ENCODE measurements around the gene MYO5B.
"Not testable (repeated sequence)": the region's sequence is repeated elsewhere in the genome, so short reads cannot be mapped to it uniquely, and the experiment has no call there.

Gene MYO5B

DNA sequence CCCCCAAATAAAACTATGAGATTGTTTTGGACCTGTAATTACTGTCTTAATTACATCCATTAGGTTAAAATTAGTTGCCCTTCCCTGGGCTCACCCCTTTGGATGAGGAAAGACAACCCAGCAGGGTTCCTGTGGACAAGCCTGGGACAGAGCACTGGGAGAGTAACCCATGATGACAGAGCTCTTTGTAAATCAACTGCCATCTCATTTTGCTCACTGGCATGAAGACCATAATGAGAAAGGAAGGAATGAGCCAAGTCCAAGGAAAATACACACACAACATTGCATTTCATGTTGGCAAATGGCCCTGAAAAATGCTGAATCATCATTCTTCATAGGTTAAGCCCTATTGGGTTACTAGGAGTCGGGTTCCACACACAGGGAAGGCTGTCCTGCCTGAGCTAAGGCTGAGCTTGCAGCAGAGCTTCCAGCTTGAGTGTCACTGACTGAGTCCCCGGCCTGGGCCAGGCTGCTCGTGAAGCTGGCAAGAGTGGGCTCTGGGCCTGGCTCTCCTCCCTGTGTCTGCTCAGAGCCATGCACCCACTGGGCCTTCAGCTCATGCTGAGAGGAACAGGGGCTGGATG lies 287.5 kb downstream of the MYO5B start:
- Histone ChIP-seq H3K27me3 (ENCODE audit: control insufficient read depth, insufficient read depth, low read length) (no peaks in the 10 kb centered on the region), H3K36me3 (ENCODE audit: control insufficient read depth, insufficient read depth, low read length) (no peaks in the 10 kb centered on the region), H3K4me3 (ENCODE audit: low read length) (no peak overlapping the region), H3K9ac (ENCODE audit: low read length) (no peak overlapping the region), H3K27ac (ENCODE audit: low read depth, low read length) (no peak overlapping the region), H3K4me1 (ENCODE audit: control insufficient read depth, insufficient read depth, low read length) (no peaks in the 10 kb centered on the region)

DNA sequence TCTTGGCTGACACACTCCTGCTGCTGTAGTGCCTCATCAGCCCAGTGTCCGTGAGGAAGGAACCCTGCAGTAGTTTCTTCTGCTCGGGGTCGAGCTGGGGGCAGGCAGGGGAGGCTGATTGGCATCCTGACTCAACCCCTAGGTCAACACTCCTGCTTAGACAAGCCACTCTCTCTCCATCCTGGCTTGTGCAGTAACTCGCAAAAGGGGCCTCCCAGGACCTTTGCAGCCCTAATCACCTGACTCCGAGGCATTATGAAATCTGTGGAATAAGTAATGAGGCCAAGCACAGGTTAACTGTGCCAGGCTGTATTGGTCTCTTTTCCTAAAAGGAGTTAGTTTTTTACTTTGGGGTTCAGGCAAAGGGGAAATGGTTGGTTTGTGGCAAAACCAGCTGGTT lies 289.2 kb downstream of the MYO5B start:
- no peaks in the 10 kb centered on the region for H3K36me3 ChIP-seq (ENCODE audit: control insufficient read depth, insufficient read depth, low read length)
- no peak overlapping the region for H3K4me3 ChIP-seq (ENCODE audit: low read length)
- no peak overlapping the region for H3K27ac ChIP-seq (ENCODE audit: low read depth, low read length)
- H3K9ac ChIP-seq (ENCODE audit: low read length), result no peak overlapping the region
- H3K4me1 ChIP-seq (ENCODE audit: control insufficient read depth, insufficient read depth, low read length), result no peaks in the 10 kb centered on the region
- H3K27me3 ChIP-seq (ENCODE audit: control insufficient read depth, insufficient read depth, low read length), result no peaks in the 10 kb centered on the region

DNA sequence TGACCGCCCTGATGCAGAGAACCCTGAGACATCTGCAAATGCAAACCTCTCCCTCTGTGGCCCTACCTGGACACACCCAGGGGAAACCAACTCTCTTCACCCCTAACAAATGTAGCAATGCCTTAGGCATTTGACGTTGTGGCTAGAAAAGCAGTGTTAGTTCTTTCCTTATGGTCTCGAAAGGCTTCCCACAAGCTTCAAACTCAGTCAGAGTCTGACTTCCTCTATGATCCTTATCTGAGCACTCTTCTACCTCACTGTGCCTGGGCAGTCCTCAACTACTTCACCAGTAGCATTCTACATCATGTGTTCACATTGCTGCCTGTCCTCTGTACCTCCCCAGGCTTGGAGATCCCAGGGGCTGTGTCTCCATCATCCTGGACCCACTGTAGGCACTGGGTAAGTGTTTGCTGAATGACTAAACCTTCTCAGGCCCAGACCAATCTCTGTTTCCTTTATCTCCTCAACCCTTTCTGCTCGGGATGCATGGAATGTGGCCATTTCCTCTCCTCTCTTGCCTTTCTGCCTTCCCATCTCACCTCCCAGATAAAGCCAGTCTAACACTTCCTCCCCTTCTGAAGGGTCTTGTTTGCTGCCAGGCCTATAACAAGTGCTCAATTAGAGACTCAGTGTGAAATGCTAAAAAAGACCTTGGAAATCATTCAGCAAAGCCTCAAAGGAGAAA lies 289.9 kb downstream of the MYO5B start:
- Histone ChIP-seq H3K27ac (ENCODE audit: low read depth, low read length) (no peak overlapping the region), H3K4me3 (ENCODE audit: low read length) (no peak overlapping the region), H3K36me3 (ENCODE audit: control insufficient read depth, insufficient read depth, low read length) (no peaks in the 10 kb centered on the region), H3K9ac (ENCODE audit: low read length) (no peak overlapping the region), H3K27me3 (ENCODE audit: control insufficient read depth, insufficient read depth, low read length) (no peaks in the 10 kb centered on the region), H3K4me1 (ENCODE audit: control insufficient read depth, insufficient read depth, low read length) (no peaks in the 10 kb centered on the region)

DNA sequence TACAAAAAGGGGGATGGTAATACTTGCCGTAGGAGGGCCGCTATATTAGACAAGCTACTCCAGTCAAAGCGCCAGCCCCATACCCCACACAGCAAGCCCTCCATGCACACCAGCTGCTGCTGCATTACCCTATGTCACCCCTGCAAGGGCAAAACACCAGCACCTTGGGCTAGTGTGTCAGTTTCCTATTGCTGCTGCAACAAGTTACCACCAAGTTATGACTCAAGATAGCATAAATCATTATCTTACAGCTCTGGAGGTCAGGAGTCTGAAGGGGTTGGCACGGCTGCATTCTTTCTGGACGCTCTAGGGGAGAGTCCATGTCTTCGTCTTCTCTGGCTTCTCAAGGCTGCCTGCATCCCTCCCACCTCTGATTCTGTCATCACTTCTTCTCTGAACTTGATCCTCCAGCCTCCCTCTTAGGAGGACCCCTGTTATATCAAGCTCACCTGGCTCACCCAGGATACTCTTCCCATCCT lies 293.0 kb downstream of the MYO5B start:
- H3K27me3 ChIP-seq (ENCODE audit: control insufficient read depth, insufficient read depth, low read length), result no peaks in the 10 kb centered on the region
- H3K4me3 ChIP-seq (ENCODE audit: low read length), result no peak overlapping the region
- no peaks in the 10 kb centered on the region for H3K4me1 ChIP-seq (ENCODE audit: control insufficient read depth, insufficient read depth, low read length)
- no peak overlapping the region for H3K9ac ChIP-seq (ENCODE audit: low read length)
- H3K36me3 ChIP-seq (ENCODE audit: control insufficient read depth, insufficient read depth, low read length), result no peaks in the 10 kb centered on the region
- H3K27ac ChIP-seq (ENCODE audit: low read depth, low read length), result no peak overlapping the region

DNA sequence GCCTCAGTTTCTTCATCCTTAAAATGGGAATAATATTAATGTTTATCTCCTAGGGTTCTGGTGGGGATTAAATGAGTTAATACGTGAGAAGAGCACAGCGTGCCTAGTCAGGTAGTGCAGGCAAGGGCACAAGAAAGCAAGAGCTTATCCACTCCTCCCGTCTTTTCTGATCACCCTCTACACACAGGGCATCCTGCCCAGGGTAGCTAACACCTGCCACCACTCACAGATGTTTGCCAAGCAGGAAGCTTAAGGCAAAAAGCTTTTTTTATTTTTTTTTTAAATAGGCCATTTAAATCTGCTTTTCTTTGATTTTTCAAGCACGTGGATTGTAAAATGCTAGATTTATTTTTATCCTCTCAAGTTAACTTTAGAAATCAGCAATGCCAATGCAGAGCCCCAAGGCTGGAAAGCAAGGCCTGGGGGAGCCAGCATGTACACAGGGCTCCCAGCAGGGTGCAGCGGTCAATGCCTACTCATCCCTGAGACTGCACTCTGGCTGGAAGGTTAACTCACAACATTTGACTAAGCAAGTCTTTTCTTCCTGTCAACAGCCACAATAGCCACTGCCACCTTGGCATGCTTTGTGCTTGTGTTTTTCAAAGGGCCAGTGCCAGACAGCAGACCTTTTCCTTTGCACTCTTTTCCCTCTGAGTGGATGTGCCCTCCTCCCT lies 295.2 kb downstream of the MYO5B start:
- Histone ChIP-seq H3K4me1 (ENCODE audit: control insufficient read depth, insufficient read depth, low read length) (no peaks in the 10 kb centered on the region), H3K27me3 (ENCODE audit: control insufficient read depth, insufficient read depth, low read length) (no peaks in the 10 kb centered on the region), H3K27ac (ENCODE audit: low read depth, low read length) (no peak overlapping the region), H3K9ac (ENCODE audit: low read length) (no peak overlapping the region), H3K4me3 (ENCODE audit: low read length) (no peak overlapping the region), H3K36me3 (ENCODE audit: control insufficient read depth, insufficient read depth, low read length) (no peaks in the 10 kb centered on the region)

DNA sequence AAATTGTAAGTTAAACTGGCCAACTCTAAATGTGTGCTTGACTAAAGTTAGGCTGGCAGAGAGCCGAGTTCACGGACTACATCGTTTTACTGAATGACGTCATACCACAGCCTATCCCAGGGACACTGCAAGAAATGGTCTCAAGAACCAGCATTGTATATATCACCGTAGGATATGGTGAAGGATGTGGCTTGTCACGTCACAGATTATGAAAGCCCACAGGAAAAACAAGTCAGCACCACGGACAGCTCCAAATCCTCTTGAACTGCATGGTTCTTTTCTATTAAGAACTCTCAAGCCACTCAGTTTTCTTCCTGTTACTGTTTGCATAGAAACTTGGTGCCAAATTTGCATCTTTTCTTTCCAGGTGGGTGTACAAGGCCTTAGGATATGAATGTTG lies 296.5 kb downstream of the MYO5B start:
- H3K36me3 ChIP-seq (ENCODE audit: control insufficient read depth, insufficient read depth, low read length), result no peaks in the 10 kb centered on the region
- H3K9ac ChIP-seq (ENCODE audit: low read length), result no peak overlapping the region
- no peak overlapping the region for H3K4me3 ChIP-seq (ENCODE audit: low read length)
- no peaks in the 10 kb centered on the region for H3K27me3 ChIP-seq (ENCODE audit: control insufficient read depth, insufficient read depth, low read length)
- H3K4me1 ChIP-seq (ENCODE audit: control insufficient read depth, insufficient read depth, low read length), result no peaks in the 10 kb centered on the region
- H3K27ac ChIP-seq (ENCODE audit: low read depth, low read length), result no peak overlapping the region

DNA sequence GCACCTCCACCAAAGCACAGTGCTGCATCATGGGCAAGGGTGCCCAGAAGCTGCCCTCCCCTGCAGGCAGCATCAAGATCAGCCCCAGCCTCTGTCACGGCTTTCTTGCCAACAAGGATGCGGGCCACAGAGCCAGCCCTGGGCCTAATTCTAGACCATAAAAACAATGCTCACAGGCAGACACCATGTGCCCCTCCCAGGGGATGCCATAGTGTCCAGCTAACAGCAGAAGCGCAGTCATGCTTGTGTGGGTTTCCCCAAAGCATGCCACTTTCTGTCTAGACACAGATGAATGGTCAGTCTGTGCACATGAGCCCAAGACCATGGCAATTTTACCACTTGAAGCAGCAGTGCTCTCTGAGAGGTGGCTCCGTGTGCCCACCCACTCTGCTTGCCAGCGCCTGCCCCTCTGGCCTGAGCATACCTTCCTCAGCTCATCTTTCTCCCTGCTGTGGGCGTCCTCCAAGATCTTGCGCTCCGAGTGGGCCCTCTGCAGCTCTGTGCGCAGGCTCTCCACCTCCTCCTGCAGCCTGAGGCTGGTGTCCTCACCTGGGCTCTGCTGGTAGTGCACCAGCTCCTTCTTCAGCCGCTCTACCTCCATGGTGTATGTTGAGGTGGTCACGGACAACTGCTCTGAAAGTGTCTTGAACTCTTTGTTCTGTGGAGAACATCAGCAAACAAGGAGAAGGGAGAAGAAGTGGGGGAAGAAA lies 300.3 kb downstream of the MYO5B start:
- Histone ChIP-seq H3K4me3 (ENCODE audit: low read length) (no peak overlapping the region), H3K4me1 (ENCODE audit: control insufficient read depth, insufficient read depth, low read length) (no peaks in the 10 kb centered on the region), H3K27me3 (ENCODE audit: control insufficient read depth, insufficient read depth, low read length) (no peaks in the 10 kb centered on the region), H3K27ac (ENCODE audit: low read depth, low read length) (no peak overlapping the region), H3K9ac (ENCODE audit: low read length) (no peak overlapping the region), H3K36me3 (ENCODE audit: control insufficient read depth, insufficient read depth, low read length) (no peaks in the 10 kb centered on the region)

DNA sequence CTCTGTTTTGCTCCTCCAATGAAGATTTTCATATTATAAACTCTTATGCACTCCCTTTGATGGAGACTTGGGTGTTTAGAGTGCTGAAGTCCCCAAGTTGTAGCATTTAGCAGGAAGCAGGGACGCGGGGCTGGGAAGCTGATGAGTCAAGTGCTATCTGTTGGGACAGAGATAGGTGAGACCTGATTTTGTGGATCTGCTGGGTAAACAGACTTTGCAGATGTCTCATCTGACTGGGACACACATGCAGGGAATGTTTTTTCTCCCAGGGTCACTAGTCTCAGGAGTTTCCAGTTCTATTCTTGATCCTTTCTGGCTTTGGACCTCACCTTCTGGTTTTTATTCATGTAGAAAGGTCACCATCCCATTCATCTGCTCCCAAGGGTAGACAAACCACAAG lies 301.9 kb downstream of the MYO5B start:
- Histone ChIP-seq H3K9ac (ENCODE audit: low read length) (no peak overlapping the region), H3K4me3 (ENCODE audit: low read length) (no peak overlapping the region), H3K36me3 (ENCODE audit: control insufficient read depth, insufficient read depth, low read length) (no peaks in the 10 kb centered on the region), H3K4me1 (ENCODE audit: control insufficient read depth, insufficient read depth, low read length) (no peaks in the 10 kb centered on the region), H3K27me3 (ENCODE audit: control insufficient read depth, insufficient read depth, low read length) (no peaks in the 10 kb centered on the region), H3K27ac (ENCODE audit: low read depth, low read length) (no peak overlapping the region)

DNA sequence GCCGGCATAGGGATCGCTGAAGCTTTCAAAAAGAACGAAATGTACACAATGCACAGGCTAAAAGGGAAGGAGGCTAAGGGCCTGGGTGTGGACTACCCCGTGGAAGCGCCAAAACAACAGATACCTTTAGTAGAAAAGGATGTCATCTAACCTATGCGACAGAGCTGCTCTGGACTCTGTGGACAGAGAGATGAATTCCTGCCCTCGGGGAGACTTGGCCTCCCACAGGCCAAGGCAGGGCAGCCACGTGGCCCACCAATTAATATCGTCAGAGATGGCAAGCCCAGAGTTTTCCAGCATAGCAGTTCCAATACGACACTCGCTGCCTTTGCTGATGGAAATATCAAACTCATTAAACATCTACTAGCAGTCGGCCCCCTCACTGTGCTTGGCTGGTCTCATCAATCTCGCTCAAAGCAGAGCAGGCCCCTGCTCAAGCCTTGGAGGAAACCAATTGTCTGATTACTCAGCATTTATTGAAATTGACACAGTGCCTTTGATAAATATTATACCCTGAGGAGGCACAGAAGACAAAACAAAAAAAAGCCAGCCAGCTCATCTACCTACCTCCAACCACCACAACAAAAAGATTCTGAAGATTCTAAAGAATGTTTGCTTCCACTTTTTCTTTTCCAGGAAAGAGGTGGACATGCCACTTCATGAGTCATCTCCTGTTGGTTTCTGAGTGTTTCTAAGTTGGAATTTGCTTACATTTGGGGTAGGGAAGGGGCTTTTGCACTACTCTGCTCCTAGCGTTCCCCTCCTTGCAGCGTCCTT lies 302.6 kb downstream of the MYO5B start:
- Histone ChIP-seq H3K27ac (ENCODE audit: low read depth, low read length) (no peak overlapping the region), H3K4me1 (ENCODE audit: control insufficient read depth, insufficient read depth, low read length) (no peaks in the 10 kb centered on the region), H3K4me3 (ENCODE audit: low read length) (no peak overlapping the region), H3K9ac (ENCODE audit: low read length) (no peak overlapping the region), H3K36me3 (ENCODE audit: control insufficient read depth, insufficient read depth, low read length) (no peaks in the 10 kb centered on the region), H3K27me3 (ENCODE audit: control insufficient read depth, insufficient read depth, low read length) (no peaks in the 10 kb centered on the region)

DNA sequence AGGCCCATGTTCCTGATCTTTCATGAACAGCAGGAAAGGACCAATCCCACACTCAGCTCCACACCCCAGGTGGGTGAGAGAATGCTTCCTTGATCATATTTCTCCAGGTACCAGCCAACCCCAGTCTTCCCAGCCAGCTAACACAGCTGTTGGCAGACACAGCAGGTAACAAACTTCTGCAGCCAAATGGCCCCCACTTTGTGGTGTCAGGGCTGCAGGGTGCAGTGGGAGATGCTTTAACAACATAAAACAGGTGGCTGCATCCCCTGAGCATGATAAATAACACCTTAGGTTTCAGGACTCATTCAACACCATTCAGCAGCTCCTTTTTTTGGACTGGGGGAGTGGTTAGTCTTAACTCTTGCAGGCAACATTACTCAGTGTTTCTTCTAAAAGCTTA lies 304.9 kb downstream of the MYO5B start:
- H3K4me3 ChIP-seq (ENCODE audit: low read length), result no peak overlapping the region
- H3K27ac ChIP-seq (ENCODE audit: low read depth, low read length), result no peak overlapping the region
- H3K36me3 ChIP-seq (ENCODE audit: control insufficient read depth, insufficient read depth, low read length), result no peaks in the 10 kb centered on the region
- no peak overlapping the region for H3K9ac ChIP-seq (ENCODE audit: low read length)
- H3K4me1 ChIP-seq (ENCODE audit: control insufficient read depth, insufficient read depth, low read length), result no peaks in the 10 kb centered on the region
- no peaks in the 10 kb centered on the region for H3K27me3 ChIP-seq (ENCODE audit: control insufficient read depth, insufficient read depth, low read length)

DNA sequence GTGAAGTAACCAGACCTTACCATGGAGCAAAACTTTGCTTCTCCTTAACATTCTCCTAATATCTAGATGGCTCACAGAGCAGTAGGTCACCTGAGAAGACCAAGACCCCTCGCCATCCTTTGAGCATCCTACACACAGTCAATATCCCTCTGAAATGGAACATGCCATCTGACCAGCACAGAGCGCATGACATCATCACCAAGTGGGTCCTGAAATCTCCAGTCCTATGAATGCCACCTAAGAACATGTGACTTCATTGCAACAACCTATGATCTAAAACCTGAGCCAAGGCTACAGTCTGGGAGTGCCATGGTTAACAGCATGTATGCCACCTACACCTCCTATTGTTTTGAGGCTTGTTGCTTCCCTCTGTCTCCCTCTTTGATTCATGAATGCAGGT lies 305.4 kb downstream of the MYO5B start:
- not testable (repeated sequence) for H3K4me3 ChIP-seq (ENCODE audit: low read length); H3K4me1 ChIP-seq (ENCODE audit: control insufficient read depth, insufficient read depth, low read length); H3K9ac ChIP-seq (ENCODE audit: low read length); H3K27ac ChIP-seq (ENCODE audit: low read depth, low read length); H3K27me3 ChIP-seq (ENCODE audit: control insufficient read depth, insufficient read depth, low read length); H3K36me3 ChIP-seq (ENCODE audit: control insufficient read depth, insufficient read depth, low read length)

Data from rectal smooth muscle tissue (tissue), 1 donor.